PC-9 (cell line): Measurements from ENCODE around the gene PSMD13. TPM values are rescaled to one million over a fixed set of nuclear protein-coding genes. Genes with fewer than 3 reads are reported as not detected.

ENCODE experiments used
- BruUV-seq: library from RNA; stranded (reverse); fragments of 400-500 nt; replicated peaks from 2 replicates; lab custom pipeline; 2021; lab: Mats Ljungman, UMichigan
- CTCF ChIA-PET: fragments of 300-600 bp; sonication (Branson Sonifier 250); formaldehyde crosslinking; loops from one replicate; lab custom pipeline; 2022; ENCODE audit warnings: antibody characterized with exemption; lab: Charles Lee
- POLR2A ChIA-PET: fragments of 300-600 bp; sonication (Branson Sonifier 250); formaldehyde crosslinking; loops from one replicate; lab custom pipeline; 2022; ENCODE audit warnings: antibody characterized with exemption; ENCODE audit not compliant: unreplicated experiment; lab: Charles Lee
- DNase-seq, 2 experiments: peaks; one replicate each; pipeline versions ENCODE4 v3.0.0 to v3.0.0-alpha.2; 2015 to 2022; ENCODE audit warnings: mixed read lengths in 1 of 2
- H2AFZ ChIP-seq: fragments of 200-600 bp; sonication (generic); 2 replicates; pipeline ENCODE4 v1.8.1; 2017; ENCODE audit warnings: antibody characterized with exemption
- H3F3A ChIP-seq: fragments of 200-600 bp; sonication (generic); 2 replicates; pipeline ENCODE4 v1.8.1; 2017; ENCODE audit warnings: antibody characterized with exemption, mild to moderate bottlenecking, low read depth; ENCODE audit not compliant: insufficient read depth
- H3K27ac ChIP-seq: fragments of 200-600 bp; sonication (generic); 2 replicates; pipeline ENCODE4 v1.6.1; 2016; ENCODE audit warnings: mixed run types
- H3K27me3 ChIP-seq: fragments of 200-600 bp; sonication (generic); 2 replicates; pipeline ENCODE4 v1.6.1; 2016; ENCODE audit warnings: low read depth, mixed run types; ENCODE audit not compliant: insufficient read depth
- H3K36me3 ChIP-seq: fragments of 200-600 bp; sonication (generic); 2 replicates; pipeline ENCODE4 v1.6.1; 2016; ENCODE audit warnings: low read depth, mixed run types
- H3K4me1 ChIP-seq: fragments of 200-600 bp; sonication (generic); replicated peaks from 2 replicates; pipeline ENCODE4 v1.6.1; 2016; ENCODE audit warnings: mixed run types; ENCODE audit not compliant: insufficient read depth
- H3K4me2 ChIP-seq: fragments of 200-600 bp; sonication (generic); 2 replicates; pipeline ENCODE4 v1.6.1; 2017; ENCODE audit warnings: mixed run types
- H3K4me3 ChIP-seq: fragments of 200-600 bp; sonication (generic); 2 replicates; pipeline ENCODE4 v1.6.1; 2016; ENCODE audit warnings: mixed run types
- H3K79me2 ChIP-seq: fragments of 200-600 bp; sonication (generic); 2 replicates; pipeline ENCODE4 v1.6.1; 2017; ENCODE audit warnings: low read depth, mixed run types
- H3K9me2 ChIP-seq: fragments of 200-600 bp; sonication (generic); 2 replicates; pipeline ENCODE4 v1.8.1; 2017; ENCODE audit warnings: mild to moderate bottlenecking; ENCODE audit not compliant: insufficient read depth
- H3K9me3 ChIP-seq: fragments of 200-600 bp; sonication (generic); 2 replicates; pipeline ENCODE4 v1.8.1; 2016; ENCODE audit warnings: low read depth; ENCODE audit not compliant: insufficient read depth
- H4K20me1 ChIP-seq: fragments of 200-600 bp; sonication (generic); 2 replicates; pipeline ENCODE4 v1.8.1; 2017; ENCODE audit not compliant: insufficient read depth
- EZH2 ChIP-seq: fragments of 200-600 bp; sonication (generic); IDR thresholded peaks from 2 replicates; pipeline ENCODE4 v1.8.0; 2017; ENCODE audit warnings: antibody characterized with exemption, low read depth
- intact Hi-C: fragments of 100-400 bp; cut with micrococcal nuclease; formaldehyde crosslinking; loops from one replicate; pipeline ENCODE4 v1.10.0; 2022; ENCODE audit not compliant: unreplicated experiment
- total RNA-seq: library from RNA; stranded (reverse); gene quantifications from 2 replicates; pipeline ENCODE4 v1.2.3, GENCODE V29; 2021
- TF ChIP-seq, protein P1 (sequence below): fragments of 200-600 bp; sonication (generic); conservative IDR thresholded peaks from 2 replicates; pipeline ENCODE4 v1.6.1; 2017; ENCODE audit warnings: mixed run types, antibody characterized with exemption, mild to moderate bottlenecking, moderate library complexity

Gene PSMD13
- total RNA-seq, 1 experiment from 2014 or later: 143 TPM

DNA sequence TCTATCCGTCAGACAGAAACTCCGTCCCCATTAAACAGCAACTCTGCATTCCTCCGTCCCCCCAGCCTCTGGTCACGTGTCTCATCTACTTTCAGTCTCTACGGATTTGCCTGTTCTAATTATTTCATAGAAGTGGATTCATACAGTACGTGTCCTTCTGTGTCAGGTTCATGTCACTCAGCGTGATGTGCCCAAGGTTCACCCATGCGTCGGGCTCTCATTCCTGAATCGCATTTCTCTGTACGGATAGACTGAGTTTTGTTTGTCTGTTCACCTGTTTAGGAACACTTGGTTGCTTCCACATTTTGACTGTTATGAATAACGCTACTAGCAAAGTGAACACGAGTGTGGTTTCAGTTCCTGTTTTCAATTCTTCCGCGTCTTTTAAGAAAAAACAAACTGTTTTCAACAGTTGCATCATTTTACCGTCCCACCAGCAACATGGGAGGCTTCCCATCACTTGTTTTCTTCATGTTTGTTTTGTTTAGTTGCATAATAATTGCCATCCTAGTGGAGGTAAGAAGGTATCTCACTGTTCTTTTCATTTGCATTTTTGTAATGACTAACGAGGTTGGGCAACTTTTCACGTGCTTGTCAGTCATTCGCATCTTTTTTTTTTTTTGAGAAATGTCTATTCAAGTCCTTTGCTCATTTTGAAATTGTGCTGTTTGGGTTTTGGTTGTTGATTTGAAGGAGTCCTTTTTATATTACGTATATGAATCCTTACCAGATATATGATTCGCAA lies 32.5 kb downstream of the PSMD13 start:
- Histone ChIP-seq H3K27ac (no peak overlapping the region), H2AFZ (no peak overlapping the region), H3K27me3 (no peaks in the 10 kb centered on the region), H3K9me3 (no peaks in the 10 kb centered on the region), H3K4me2 (no peak overlapping the region), H3K9me2 (no peaks in the 10 kb centered on the region), H3K79me2 (no peaks in the 10 kb centered on the region), H3K4me3 (no peak overlapping the region), H3K4me1 (no peaks in the 10 kb centered on the region), H3K36me3 (no peaks in the 10 kb centered on the region), H4K20me1 (no peaks in the 10 kb centered on the region), H3F3A (no peaks in the 10 kb centered on the region; the same call in 1 of the 2 replicates)
- BruUV-seq: no TSS peak
- POLR2A ChIA-PET: no interaction called here
- DNase-seq: no peak
- intact Hi-C loops: no loop called here
- TF ChIP-seq, protein P1, sequence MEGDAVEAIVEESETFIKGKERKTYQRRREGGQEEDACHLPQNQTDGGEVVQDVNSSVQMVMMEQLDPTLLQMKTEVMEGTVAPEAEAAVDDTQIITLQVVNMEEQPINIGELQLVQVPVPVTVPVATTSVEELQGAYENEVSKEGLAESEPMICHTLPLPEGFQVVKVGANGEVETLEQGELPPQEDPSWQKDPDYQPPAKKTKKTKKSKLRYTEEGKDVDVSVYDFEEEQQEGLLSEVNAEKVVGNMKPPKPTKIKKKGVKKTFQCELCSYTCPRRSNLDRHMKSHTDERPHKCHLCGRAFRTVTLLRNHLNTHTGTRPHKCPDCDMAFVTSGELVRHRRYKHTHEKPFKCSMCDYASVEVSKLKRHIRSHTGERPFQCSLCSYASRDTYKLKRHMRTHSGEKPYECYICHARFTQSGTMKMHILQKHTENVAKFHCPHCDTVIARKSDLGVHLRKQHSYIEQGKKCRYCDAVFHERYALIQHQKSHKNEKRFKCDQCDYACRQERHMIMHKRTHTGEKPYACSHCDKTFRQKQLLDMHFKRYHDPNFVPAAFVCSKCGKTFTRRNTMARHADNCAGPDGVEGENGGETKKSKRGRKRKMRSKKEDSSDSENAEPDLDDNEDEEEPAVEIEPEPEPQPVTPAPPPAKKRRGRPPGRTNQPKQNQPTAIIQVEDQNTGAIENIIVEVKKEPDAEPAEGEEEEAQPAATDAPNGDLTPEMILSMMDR: no peak
- TF ChIP-seq EZH2: no peak
- CTCF ChIA-PET: no interaction called here

DNA sequence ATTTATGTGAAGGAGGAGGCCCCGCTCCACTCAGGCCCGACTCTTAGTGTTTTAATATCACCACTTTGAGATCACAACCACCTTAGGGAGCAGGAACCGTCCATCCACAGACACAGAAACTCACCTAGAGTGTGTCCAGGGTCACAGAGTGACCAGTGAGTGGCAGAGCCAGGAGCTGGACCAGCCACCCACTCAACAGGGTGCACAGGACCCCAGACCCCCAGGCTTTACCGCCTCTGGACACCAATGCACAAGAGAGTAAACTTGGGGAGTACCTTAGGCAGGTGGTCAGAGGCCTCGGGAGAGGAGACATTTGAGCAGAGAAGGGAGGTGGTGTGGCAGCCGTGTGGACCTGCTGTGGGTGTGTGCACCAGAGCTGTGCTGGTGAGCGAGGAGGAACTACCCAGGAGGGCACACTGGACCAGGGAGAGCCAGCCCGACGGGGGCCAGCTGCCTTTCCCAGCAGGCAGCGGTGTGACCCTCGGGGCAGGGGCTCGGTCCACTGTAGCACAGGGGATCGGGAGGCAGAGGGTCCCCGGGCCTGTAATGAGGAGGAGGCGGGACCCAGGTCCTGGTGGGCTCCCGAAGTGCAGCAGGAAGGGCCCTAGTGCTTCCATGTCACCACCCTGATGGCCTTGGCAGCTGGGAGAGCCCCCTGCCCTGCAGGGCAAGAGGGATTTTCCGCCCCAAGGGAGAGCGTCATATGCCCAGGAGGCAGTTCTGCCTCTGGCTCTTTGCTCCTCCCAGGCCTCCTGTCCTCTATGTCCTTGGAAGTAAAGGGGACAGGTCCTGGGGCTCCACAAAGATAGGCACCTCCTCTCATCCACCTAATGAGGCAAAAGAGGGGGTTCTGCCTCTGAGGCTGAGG lies 33.9 kb downstream of the PSMD13 start:
- ChIA-PET POLR2A (no interaction called here), CTCF (no interaction called here)
- H3K79me2 ChIP-seq: no peaks in the 10 kb centered on the region
- H3K4me2 ChIP-seq: no peak overlapping the region
- intact Hi-C loops: no loop called here
- no peaks in the 10 kb centered on the region for H3K36me3 ChIP-seq
- no peaks in the 10 kb centered on the region; the same call in 1 of the 2 replicates for H3F3A ChIP-seq
- H3K4me1 ChIP-seq: no peaks in the 10 kb centered on the region
- no peak for DNase-seq
- TF ChIP-seq EZH2: no peak
- TF ChIP-seq, protein P1: no peak
- BruUV-seq: no TSS peak
- no peaks in the 10 kb centered on the region for H3K27me3 ChIP-seq
- no peak overlapping the region for H3K27ac ChIP-seq
- no peak overlapping the region for H2AFZ ChIP-seq
- H4K20me1 ChIP-seq: no peaks in the 10 kb centered on the region
- H3K4me3 ChIP-seq: no peak overlapping the region
- no peaks in the 10 kb centered on the region for H3K9me3 ChIP-seq
- H3K9me2 ChIP-seq: no peaks in the 10 kb centered on the region

DNA sequence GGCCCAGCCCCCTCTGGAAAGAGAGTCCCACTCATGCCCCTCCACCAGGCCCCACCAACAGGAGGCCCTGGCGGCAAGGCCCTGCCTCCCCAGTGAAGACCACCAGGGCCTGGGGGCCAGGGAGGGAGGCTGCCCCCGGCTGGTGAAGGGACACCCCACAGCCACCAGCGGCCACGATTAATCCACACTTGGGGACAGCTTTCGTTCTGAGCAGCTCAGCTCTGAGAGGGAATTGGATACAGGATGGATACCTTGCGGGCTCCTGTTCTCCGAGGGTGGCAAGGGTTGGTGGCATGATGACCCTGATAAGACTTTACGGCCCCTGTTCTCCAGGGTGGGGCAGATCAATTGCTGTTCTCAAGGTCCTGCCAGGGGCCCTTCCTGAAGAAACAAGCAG lies 34.5 kb downstream of the PSMD13 start:
- ChIA-PET POLR2A (no interaction called here), CTCF (no interaction called here)
- no peak overlapping the region for H3K4me2 ChIP-seq
- no peak for DNase-seq
- no peaks in the 10 kb centered on the region for H3K36me3 ChIP-seq
- H3K9me3 ChIP-seq: no peaks in the 10 kb centered on the region
- no peaks in the 10 kb centered on the region; the same call in 1 of the 2 replicates for H3F3A ChIP-seq
- BruUV-seq: no TSS peak
- H3K9me2 ChIP-seq: no peaks in the 10 kb centered on the region
- H2AFZ ChIP-seq: no peak overlapping the region
- TF ChIP-seq EZH2: no peak
- TF ChIP-seq, protein P1: no peak
- H3K4me1 ChIP-seq: no peaks in the 10 kb centered on the region
- no peaks in the 10 kb centered on the region for H3K27me3 ChIP-seq
- no peaks in the 10 kb centered on the region for H4K20me1 ChIP-seq
- no peak overlapping the region for H3K27ac ChIP-seq
- no peak overlapping the region for H3K4me3 ChIP-seq
- no peaks in the 10 kb centered on the region for H3K79me2 ChIP-seq
- intact Hi-C loops: no loop called here
